Brain microvascular endothelial cell (primary cell): ENCODE results near the gene ABCG2.
A peak's percentile ranks its signal among the peaks of the same experiment; 100 is the strongest.

Experiments used
- DNase-seq: peaks from one replicate; pipeline ENCODE4 v3.0.0-alpha.2; 2020
- H3K27ac ChIP-seq: fragments of 250-450 bp; sonication (Bioruptor Pico); 2 replicates; pipeline ENCODE4 v1.5.1; 2020; ENCODE audit warnings: mild to moderate bottlenecking, moderate library complexity
- H3K27me3 ChIP-seq: fragments of 250-450 bp; sonication (Bioruptor Pico); replicated peaks from 2 replicates; pipeline ENCODE4 v1.5.1; 2020; ENCODE audit warnings: mild to moderate bottlenecking
- H3K36me3 ChIP-seq: fragments of 250-450 bp; sonication (Bioruptor Pico); replicated peaks from 2 replicates; pipeline ENCODE4 v1.5.1; 2020; ENCODE audit warnings: mild to moderate bottlenecking
- H3K4me3 ChIP-seq: 2 replicates; pipeline ENCODE4 v1.5.1; 2011; ENCODE audit warnings: low read depth, mild to moderate bottlenecking, control low read depth, low read length, moderate library complexity
- in situ Hi-C: cut with HindIII; loops from 2 replicates; pipeline ENCODE4 v1.10.0; 2017; ENCODE audit warnings: low sequenced_read_pairs, low pct_ligation_motif_present
- TF ChIP-seq, protein P1 (sequence below): IDR thresholded peaks from 2 replicates; pipeline ENCODE4 v1.5.1; 2011; ENCODE audit warnings: low read depth, mild to moderate bottlenecking, moderate library complexity, low read length, control low read depth, inconsistent platforms; ENCODE audit errors: missing control alignments

ABCG2 gene

DNA sequence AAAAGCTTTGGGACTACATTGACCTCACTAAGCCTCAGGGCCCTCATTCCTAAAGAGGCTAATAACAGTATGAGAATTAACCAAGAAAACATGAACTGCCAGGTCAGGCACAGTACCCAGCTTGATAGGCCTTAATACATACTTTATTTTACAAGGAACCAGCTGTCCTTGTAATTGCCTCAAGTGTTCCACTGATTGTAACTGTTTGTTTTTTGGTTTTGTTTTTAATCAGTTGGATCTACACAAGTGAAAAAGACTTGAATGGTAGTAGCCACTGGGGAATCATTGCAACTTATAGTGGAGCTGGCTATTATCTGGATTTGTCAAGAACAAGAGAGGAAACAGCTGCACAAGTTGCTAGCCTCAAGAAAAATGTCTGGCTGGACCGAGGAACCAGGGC, 115.4 kb downstream of the ABCG2 start:
- H3K27ac ChIP-seq: no peak overlapping the region
- DNase-seq: no peak
- in situ Hi-C loops: no loop called here
- H3K4me3 ChIP-seq: no peak overlapping the region
- no peaks in the 10 kb centered on the region for H3K27me3 ChIP-seq
- TF ChIP-seq, protein P1, sequence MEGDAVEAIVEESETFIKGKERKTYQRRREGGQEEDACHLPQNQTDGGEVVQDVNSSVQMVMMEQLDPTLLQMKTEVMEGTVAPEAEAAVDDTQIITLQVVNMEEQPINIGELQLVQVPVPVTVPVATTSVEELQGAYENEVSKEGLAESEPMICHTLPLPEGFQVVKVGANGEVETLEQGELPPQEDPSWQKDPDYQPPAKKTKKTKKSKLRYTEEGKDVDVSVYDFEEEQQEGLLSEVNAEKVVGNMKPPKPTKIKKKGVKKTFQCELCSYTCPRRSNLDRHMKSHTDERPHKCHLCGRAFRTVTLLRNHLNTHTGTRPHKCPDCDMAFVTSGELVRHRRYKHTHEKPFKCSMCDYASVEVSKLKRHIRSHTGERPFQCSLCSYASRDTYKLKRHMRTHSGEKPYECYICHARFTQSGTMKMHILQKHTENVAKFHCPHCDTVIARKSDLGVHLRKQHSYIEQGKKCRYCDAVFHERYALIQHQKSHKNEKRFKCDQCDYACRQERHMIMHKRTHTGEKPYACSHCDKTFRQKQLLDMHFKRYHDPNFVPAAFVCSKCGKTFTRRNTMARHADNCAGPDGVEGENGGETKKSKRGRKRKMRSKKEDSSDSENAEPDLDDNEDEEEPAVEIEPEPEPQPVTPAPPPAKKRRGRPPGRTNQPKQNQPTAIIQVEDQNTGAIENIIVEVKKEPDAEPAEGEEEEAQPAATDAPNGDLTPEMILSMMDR: no peak
- peaks cover 46% of the 10 kb centered on the region for H3K36me3 ChIP-seq

DNA sequence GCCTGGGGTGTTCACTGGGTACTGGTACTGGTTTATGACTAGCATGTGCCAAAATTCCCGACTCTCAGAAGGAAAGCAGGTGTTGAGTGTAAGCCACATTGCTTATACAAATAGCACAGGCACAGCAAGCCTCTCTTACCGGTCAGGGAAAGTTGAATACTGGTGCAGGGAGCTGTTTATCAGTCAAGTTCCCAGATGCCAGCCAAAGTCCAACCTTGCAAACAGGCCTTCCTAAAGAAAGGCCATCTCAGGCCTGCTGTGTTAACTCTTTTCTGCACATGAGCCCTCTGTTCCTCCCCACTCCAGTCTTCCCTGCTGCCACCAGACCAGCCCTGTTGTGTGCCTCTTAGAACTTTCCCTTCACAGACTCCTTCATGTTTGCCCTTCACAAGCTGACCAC, 116.8 kb downstream of the ABCG2 start:
- in situ Hi-C loops: no loop called here
- H3K27me3 ChIP-seq: no peaks in the 10 kb centered on the region
- TF ChIP-seq, protein P1: no peak
- no peak for DNase-seq
- no peak overlapping the region for H3K4me3 ChIP-seq
- H3K36me3 ChIP-seq: peaks cover 44% of the 10 kb centered on the region
- no peak overlapping the region for H3K27ac ChIP-seq

DNA sequence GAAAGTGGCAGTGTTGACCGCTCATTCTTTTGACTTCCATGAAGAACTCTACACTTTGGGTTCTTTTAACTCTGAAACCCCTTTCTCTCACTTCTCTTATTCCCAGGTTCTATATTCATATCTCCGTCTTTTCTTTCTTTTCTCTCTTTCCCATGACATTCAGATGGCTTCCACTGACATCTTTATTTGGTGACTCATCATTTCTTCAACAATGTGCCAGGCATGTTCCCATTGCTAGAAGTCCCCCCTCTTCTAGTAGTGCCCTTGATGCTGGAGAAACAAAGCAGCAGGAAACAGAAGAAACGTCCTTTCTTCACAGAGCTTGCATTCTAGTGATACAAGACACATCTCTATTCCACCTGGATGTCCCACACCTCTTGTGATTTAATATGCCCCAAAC, 117.7 kb downstream of the ABCG2 start:
- DNase-seq: peak; percentile 14
- in situ Hi-C loops: no loop called here
- TF ChIP-seq, protein P1: no peak
- Histone ChIP-seq H3K36me3 (peaks cover 42% of the 10 kb centered on the region), H3K4me3 (no peak overlapping the region), H3K27me3 (no peaks in the 10 kb centered on the region), H3K27ac (no peak overlapping the region)
